Right lung (tissue), 5 donors: Measurements from ENCODE around the gene GFOD2. TPM values are rescaled to one million over a fixed set of nuclear protein-coding genes. Genes with fewer than 3 reads are reported as not detected.
A peak's percentile ranks its signal among the peaks of the same experiment; 100 is the strongest.

ENCODE experiments used
- DNase-seq, 2 donors: peaks; one replicate each; pipeline ENCODE4 v3.0.0-alpha.2; 2013
- polyA plus RNA-seq, 5 donors: library from polyadenylated mRNA; unstranded; fragments of 120-200 nt; gene quantifications; one replicate each; pipeline versions ENCODE4 v1.2.1 to v1.2.3, GENCODE V29; 2013; ENCODE audit warnings: inconsistent platforms in 1 of 5, low replicate concordance in 1 of 5; ENCODE audit not compliant: insufficient read length in 5 of 5, insufficient read depth in 1 of 5

Gene GFOD2
- polyA plus RNA-seq, 5 donors: 28.1 to 40.8 (median 36.1) TPM

- DNase-seq: no peak
Measured at GRCh38 chr16:67645397-67646121, 73.6 kb downstream of the GFOD2 start.

- no peak for DNase-seq
Measured at GRCh38 chr16:67644038-67644437, 75.1 kb downstream of the GFOD2 start.

- DNase-seq: no peak
Measured at GRCh38 chr16:67641779-67642708, 77.1 kb downstream of the GFOD2 start.

GRCh38 chr16:67637625-67638024 is 81.5 kb downstream of the GFOD2 start:
- DNase-seq: no peak

- no peak for DNase-seq
Measured at GRCh38 chr16:67636713-67637112, 82.4 kb downstream of the GFOD2 start.

- peak; percentile 31 to 42 for DNase-seq
Measured at GRCh38 chr16:67632415-67633172, 86.5 kb downstream of the GFOD2 start.

- no peak for DNase-seq
Measured at GRCh38 chr16:67628216-67628615, 90.9 kb downstream of the GFOD2 start.

Other genes with a start within 250 kb of the GFOD2 start
- 10 to 100 TPM; 44.5 to 73.4 (median 48.8) TPM for gene ATP6V0D1, start 238.2 kb downstream of the GFOD2 start, polyA plus RNA-seq
- under 1 TPM in 1 of 5 donors, not detected in 4; 0.32 TPM for gene AGRP, start 235.8 kb downstream of the GFOD2 start, polyA plus RNA-seq
- 10 to 100 TPM; 38.3 to 62.4 (median 53.0) TPM for gene RIPOR1, start 190.5 kb downstream of the GFOD2 start, polyA plus RNA-seq
- gene CTCF, start 156.8 kb downstream of the GFOD2 start, polyA plus RNA-seq: 10 to 100 TPM; 65.8 to 73.4 (median 71.6) TPM
- gene CARMIL2, start 74.2 kb downstream of the GFOD2 start, polyA plus RNA-seq: 1 to 10 TPM; 2.4 to 6.3 (median 4.6) TPM
- gene ACD, start 59.1 kb downstream of the GFOD2 start, polyA plus RNA-seq: 10 to 100 TPM; 19.0 to 30.4 (median 23.0) TPM
- 1 to 10 TPM; 1.2 to 2.7 (median 1.5) TPM for gene PARD6A, start 58.4 kb downstream of the GFOD2 start, polyA plus RNA-seq
- gene ENKD1, start 52.6 kb downstream of the GFOD2 start, polyA plus RNA-seq: 10 to 100 TPM; 18.4 to 34.7 (median 25.3) TPM
- gene C16orf86, start 52.5 kb downstream of the GFOD2 start, polyA plus RNA-seq: 1 to 10 TPM; 2.0 to 3.4 (median 3.1) TPM
- gene RANBP10, start 87.2 kb upstream of the GFOD2 start, polyA plus RNA-seq: 10 to 100 TPM; 27.8 to 48.2 (median 36.8) TPM
- 1 to 10 TPM; 4.8 to 7.4 (median 6.6) TPM for gene TSNAXIP1, start 87.6 kb upstream of the GFOD2 start, polyA plus RNA-seq
- 10 to 100 TPM; 23.9 to 34.0 (median 28.5) TPM for gene THAP11, start 123.0 kb upstream of the GFOD2 start, polyA plus RNA-seq
- gene NUTF2, start 127.6 kb upstream of the GFOD2 start, polyA plus RNA-seq: 100 to 1,000 TPM; 106 to 132 (median 111) TPM
- 10 to 100 TPM; 46.6 to 63.5 (median 55.7) TPM for gene CENPT, start 128.4 kb upstream of the GFOD2 start, polyA plus RNA-seq
- gene EDC4, start 153.7 kb upstream of the GFOD2 start, polyA plus RNA-seq: 10 to 100 TPM; 57.8 to 86.4 (median 78.3) TPM
- gene NRN1L, start 165.6 kb upstream of the GFOD2 start, polyA plus RNA-seq: 1 to 10 TPM in 4 of 5 donors, under 1 TPM in 1; 0.60 to 3.5 (median 2.2) TPM
- 10 to 100 TPM; 21.5 to 33.5 (median 25.7) TPM for gene PSKH1, start 173.9 kb upstream of the GFOD2 start, polyA plus RNA-seq
- gene CTRL, start 212.5 kb upstream of the GFOD2 start, polyA plus RNA-seq: 1 to 10 TPM; 2.9 to 7.5 (median 3.8) TPM
- 10 to 100 TPM; 20.6 to 39.0 (median 27.0) TPM for gene PSMB10, start 217.5 kb upstream of the GFOD2 start, polyA plus RNA-seq
- 10 to 100 TPM; 19.7 to 31.4 (median 27.9) TPM for gene LCAT, start 224.8 kb upstream of the GFOD2 start, polyA plus RNA-seq
- 10 to 100 TPM; 36.1 to 53.9 (median 47.5) TPM for gene SLC12A4, start 249.3 kb upstream of the GFOD2 start, polyA plus RNA-seq